ENCODE measurements around the gene TLR1.

The TLR1 gene, protein sequence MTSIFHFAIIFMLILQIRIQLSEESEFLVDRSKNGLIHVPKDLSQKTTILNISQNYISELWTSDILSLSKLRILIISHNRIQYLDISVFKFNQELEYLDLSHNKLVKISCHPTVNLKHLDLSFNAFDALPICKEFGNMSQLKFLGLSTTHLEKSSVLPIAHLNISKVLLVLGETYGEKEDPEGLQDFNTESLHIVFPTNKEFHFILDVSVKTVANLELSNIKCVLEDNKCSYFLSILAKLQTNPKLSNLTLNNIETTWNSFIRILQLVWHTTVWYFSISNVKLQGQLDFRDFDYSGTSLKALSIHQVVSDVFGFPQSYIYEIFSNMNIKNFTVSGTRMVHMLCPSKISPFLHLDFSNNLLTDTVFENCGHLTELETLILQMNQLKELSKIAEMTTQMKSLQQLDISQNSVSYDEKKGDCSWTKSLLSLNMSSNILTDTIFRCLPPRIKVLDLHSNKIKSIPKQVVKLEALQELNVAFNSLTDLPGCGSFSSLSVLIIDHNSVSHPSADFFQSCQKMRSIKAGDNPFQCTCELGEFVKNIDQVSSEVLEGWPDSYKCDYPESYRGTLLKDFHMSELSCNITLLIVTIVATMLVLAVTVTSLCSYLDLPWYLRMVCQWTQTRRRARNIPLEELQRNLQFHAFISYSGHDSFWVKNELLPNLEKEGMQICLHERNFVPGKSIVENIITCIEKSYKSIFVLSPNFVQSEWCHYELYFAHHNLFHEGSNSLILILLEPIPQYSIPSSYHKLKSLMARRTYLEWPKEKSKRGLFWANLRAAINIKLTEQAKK

DNA sequence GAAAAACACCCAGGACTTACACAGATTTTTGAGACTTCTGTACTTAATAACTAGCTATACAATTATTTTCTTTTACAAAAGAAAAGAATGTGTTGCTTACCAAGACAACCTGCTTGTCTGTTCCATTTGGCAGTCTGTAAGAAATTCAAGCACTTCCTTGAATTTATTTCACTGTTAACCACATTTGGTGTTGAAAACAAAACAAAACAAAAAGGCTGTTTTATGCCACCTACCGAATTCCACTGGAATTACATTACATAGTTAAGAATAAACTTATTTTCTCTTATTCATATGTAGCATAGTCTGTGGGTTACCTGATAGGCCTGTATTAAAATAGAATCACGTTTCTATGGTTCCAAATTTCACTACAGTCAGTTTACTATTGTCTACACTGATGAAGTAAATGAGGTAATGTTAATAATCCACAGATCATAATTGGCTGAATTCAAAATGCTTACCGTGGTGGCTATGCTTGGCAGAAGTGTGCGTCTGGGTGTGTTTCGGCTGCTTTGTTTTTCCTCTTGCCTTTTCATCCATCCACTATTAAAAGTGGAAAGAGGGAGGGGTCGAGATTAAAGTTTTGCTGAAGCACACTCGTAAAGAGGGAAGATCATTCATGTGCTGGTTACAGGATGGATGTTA is at the start of gene TLR1:
Gene TLR1 (minus strand): TSS at position 138 of the 642 bp plus-strand sequence. CDS start 5,960 bp downstream, outside the sequence.
- H3K4me3 ChIP-seq (ENCODE audit: low read depth, low read length) = no peak within 1 kb of the TSS

DNA sequence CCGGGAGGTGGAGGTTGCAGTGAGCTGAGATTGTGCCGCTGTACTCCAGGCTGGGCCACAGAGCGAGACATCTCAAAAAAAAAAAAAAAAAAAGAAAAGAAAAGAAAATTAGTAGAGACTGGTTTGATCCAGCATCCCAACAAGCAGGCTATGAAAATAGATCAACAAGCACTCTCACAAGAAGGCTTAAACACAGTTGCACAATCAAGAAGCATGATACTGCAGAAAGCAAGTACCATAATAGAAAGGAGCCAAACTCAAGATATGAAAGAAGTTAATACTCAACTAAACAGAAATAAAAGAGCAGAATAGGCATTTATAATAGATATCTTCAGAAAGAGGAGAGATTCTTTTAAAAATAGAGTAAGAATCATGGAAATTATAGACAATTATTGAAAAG is 41.4 kb upstream of the TLR1 start:
- no peak overlapping the region for H3K4me3 ChIP-seq (ENCODE audit: low read depth, low read length)

DNA sequence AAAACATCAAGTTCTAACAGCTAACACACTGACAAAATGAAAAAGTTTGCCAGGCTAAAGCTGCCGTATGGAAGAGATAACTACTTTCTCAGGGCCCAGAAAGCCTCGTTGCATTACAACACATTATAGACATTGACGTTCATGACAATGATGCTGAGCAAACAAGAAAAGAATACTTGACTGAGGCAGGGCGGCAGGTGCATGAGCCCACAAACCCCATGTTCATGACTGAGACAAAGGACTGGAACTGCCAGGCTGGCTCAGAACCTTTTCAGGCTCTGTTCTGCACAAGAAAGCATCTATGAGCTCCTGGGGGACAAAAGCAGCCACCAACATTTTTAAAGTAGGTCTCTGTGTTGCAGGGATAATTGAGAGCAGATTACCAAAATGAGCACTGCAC is 38.4 kb upstream of the TLR1 start:
- no peak overlapping the region for H3K4me3 ChIP-seq (ENCODE audit: low read depth, low read length)

DNA sequence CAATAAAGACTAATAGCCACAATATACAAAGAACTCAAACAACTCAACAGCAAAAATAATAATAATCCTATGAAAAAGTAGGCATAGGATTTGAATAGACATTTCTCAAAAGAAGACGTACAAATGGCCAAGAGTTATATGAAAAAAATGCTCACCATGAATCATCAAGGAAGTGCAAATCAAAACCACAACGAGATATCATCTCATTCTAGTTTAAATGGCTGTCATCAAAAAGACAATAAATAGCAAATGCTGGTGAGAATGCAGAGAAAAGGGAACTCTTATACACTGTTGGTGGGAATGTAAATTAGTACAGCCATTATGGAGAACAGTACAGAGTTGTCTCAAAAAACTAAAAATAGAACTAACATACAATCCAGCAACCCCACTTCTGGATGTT is 33.3 kb upstream of the TLR1 start:
- no peak overlapping the region for H3K4me3 ChIP-seq (ENCODE audit: low read depth, low read length)

DNA sequence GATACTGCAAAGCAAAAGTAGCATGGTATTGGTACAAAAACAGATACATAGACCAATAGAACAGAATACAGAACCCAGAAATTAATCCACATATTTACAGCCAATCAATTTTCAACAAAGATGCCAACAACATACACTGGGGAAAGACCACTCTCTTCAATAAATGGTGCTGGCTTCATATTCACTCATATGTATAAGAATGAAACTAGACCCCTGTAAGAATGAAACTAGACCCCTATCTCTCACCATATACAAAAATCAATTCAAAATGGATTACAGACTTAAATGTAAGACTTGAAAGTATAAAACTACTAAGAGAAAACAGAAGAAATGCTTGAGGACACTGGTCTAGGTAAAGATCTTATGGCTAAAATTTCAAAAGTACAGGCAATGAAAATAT is 32.7 kb upstream of the TLR1 start:
- H3K4me3 ChIP-seq (ENCODE audit: low read depth, low read length) = no peak overlapping the region

DNA sequence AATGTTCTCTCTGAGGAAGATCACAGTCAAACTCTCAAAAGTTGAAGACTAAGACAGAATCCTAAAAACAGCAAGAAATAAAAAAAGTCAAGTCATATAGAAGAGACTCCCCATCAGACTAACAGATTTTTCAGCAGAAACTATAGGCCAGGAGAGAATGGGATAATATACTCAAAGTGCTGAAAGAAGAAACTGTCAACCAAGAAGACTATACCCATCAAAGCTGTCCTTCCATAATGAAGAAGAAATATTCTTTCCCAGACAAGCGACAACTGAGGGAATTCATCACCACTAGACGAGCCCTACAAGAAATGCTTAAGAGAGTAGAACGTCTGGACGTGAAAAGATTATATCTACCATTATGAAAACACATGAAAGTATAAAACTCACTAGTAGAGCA is 30.0 kb upstream of the TLR1 start:
- no peak overlapping the region for H3K4me3 ChIP-seq (ENCODE audit: low read depth, low read length)

DNA sequence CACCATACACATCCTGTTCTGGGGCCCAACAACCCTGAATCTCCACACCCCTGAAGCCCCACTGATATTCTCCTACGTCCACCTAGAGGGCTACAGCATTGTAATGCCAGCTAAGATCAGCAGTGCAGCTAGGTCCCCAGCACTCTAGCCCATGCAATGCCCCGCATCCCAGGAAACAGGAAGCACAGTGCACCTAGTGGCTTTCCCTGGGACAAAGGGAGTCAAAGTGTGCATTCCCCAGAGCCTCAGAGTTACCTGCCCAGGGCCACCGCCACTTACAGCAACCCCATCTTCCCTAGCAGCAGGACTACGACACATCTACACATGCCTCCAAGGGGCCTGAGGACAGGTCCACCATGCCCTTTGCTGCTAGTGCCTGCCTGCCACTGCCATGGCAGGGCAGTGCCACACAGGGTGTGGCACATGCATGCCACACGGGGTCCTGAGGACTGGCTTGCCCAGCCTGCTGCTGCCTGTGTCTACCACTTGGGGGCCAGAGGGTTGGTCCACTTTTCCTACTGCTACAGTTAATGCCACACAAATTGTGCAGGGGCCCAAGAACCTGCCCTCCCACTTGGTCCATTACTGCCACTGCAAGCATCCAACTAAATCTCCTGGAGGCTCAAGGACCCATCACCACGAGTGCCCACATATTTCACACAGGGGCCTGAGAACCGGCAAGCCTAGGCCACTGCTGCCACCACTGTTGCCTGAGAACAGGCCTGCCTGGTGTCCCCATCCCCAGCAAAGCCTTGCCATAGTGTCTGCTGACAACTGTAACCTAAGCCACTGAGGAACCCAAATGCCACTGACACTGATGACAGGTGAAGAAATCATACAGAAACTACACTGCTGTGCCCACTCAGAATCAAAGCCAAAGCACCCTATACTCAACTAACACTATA is 28.3 kb upstream of the TLR1 start:
- no peak overlapping the region for H3K4me3 ChIP-seq (ENCODE audit: low read depth, low read length)

DNA sequence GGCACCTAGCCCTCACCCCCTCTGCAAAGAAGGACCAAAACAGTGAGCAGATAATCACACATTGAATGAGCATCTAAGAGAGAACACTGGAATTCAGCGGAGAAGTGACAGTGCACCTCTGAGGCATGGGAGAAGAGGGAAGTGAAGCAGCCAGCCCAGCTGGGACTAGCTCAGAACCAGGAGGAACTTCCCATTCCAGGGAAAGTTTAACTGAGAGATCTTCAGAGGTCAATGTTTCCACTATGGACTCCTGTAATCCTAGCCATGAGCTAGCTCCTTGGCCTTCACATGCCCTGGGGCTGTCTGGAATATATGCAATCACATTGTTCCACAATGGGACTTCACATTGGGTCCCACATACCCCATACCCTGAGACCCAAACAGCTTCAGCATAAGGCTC is 27.6 kb upstream of the TLR1 start:
- no peak overlapping the region for H3K4me3 ChIP-seq (ENCODE audit: low read depth, low read length)

DNA sequence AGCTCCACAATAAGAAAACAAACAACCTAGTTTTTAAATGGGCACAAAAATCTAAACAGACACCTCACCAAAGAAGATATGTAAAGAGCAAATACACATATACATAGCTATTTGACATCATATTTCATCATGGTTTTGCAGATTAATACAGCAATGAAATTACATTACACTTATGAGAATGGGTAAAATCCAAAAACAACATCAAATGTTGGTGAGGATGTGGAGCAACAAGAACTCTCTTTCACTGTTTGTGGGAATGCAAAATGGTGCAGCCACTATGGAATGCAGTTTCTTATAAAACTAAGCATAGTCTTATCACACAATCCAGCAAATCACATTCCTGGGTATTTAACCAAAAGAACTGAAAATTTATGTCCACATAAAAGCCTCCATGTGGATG is 27.1 kb upstream of the TLR1 start:
- H3K4me3 ChIP-seq (ENCODE audit: low read depth, low read length) = no peak overlapping the region

DNA sequence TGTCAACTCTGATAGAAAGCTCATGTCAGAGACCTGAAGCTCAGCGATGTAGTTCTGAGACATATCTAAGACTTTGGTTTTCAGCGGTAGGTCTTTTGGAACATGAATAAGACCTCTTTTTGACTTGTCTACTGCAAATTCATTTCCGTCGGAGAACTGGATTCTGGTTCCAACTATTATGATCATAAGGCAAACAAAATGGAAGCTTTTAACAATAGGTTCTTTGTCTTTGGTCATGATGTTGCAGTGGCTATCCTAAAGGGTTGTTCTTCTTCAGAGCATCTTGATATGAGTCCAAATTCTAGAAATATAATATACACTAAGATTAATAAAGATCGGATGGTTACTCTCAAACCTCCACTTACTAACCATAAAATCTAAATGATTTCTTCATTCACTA is 24.6 kb upstream of the TLR1 start:
- no peak overlapping the region for H3K4me3 ChIP-seq (ENCODE audit: low read depth, low read length)

DNA sequence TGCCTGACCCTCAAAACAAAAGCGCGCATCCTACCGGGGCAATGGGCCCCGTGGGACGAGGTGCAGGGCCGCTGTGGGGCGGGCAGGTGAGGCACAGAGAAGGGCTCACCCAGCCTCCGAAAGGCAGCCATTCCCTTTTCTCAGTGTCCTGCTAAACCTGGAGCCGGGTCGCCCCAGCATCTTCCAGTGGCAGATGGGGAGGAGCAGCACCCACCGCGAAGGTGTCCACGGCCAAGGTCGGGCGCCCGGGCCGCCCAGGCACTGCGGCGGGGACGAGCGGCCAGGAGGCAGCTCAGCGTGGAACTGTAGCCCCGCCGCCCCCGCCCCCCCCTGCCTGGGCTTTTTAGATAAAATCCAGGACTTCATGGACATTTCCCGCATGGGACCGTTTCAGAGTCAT is 19.2 kb upstream of the TLR1 start:
- no peak overlapping the region for H3K4me3 ChIP-seq (ENCODE audit: low read depth, low read length)

DNA sequence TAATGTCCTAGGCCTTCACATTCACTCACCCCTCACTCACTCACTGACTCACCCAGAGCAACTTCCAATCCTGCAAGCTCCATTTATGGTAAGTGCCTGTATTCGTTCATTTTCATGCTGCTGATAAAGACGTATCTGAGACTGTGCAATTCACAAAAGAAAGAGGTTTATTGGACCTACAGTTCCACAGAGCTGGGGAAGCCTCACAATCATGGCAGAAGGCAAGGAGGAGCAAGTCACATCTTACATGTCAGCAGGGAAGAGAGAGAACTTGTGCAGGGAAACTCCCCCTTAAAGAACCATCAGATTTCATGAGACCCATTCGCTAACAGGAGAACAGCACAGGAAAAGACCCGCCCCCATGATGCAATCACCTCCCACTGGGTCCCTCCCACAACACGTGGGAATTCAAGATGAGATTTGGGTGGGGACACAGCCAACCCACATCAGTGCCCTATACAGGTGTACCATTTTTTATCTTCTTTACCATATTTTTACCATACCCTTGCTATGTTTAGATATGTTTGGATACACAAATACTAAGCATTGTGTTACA is 18.2 kb upstream of the TLR1 start:
- no peak overlapping the region for H3K4me3 ChIP-seq (ENCODE audit: low read depth, low read length)

DNA sequence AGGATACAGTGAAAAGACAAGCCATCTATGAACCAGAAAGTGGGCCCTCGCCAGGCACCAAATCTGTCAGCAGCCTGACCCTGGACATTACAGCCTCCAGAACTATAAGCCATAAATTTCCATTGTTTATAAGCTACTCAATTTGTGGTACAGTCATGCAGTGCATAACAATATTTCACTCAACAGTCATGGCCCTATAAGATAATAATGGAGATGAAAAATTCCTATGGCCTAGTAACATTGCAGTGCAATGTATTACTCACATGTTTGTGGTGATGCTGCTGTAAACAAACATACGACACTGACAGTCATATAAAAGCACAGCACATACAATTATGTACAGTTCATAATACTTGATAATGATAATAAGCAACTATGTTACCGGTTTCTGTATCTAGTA is 17.1 kb upstream of the TLR1 start:
- no peak overlapping the region for H3K4me3 ChIP-seq (ENCODE audit: low read depth, low read length)

DNA sequence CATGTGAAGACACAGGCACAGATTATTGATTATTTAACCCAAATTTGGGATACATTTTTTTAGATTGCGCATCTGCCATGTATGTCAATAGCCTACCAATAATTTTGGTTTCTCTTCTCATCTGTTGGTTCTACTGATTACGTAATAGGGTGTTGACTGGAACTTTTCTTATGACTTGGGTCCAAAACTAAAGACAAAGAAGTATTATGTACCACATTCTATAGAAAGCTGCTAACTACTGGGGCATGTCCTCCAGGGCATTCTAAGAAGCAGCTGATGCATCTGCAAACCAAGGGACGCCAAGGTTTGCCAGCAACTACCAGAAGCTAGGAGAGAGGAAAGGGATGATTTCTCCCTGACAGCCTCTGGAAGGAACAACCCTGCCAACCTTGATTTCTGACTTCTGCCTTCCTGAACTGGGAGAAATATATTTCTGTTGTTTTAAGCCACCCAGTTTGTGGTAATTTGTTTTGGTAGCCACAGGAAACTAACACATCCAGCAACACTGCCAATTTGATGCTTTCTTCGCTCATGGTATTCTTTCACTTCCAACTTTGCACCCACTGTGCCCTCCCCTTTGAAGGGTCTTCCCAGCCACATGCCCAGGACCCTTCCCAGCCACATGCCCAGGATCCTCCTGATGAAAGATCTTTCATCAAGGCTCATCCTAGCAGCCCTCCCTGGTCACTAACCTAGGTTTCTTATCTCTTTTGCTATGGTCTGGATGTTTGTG is 15.9 kb upstream of the TLR1 start:
- no peak overlapping the region for H3K4me3 ChIP-seq (ENCODE audit: low read depth, low read length)

DNA sequence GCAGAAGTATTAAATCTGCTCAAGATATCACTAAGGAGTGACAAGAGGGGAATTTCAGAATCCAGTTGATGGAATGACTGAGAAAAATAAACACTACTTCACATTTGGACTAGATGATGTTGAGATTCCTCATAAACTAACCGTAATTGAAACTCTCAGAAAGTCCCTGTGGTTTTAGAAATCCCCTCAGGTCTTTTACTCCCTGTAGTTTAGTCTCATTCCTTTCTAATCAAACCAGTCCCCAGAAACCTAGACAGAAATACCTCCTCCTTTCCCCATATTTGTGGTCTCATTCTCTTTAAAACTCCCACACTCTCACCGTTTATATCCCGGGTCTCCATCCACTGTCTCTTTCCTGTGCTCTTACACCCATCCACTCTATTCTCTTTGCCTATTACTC is 15.0 kb upstream of the TLR1 start:
- no peak overlapping the region for H3K4me3 ChIP-seq (ENCODE audit: low read depth, low read length)

DNA sequence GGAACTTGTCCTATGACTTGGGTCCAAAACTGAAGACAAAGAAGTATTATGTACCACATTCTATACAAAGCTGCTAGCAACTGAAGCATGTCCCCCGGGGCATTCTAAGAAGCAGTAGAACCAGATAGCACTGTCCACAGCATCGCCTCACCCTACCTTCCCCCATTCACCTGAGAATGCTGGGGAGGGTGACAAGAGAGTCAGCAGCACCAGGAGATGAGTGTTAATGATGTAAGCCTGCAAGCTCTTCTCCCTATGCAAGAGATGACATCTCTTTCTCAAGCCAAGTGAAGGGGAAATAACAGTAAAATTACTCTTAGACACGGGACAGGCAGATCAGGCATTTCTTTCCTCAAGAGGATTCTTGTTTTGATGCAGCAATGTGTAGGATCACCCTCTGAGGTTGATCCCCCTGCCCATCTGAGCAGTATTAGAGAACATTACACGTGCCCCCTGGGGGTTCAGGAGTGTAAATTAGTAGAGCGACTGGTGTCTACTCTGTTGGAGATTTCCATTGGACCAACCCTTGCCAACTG is 13.9 kb upstream of the TLR1 start:
- H3K4me3 ChIP-seq (ENCODE audit: low read depth, low read length) = no peak overlapping the region

DNA sequence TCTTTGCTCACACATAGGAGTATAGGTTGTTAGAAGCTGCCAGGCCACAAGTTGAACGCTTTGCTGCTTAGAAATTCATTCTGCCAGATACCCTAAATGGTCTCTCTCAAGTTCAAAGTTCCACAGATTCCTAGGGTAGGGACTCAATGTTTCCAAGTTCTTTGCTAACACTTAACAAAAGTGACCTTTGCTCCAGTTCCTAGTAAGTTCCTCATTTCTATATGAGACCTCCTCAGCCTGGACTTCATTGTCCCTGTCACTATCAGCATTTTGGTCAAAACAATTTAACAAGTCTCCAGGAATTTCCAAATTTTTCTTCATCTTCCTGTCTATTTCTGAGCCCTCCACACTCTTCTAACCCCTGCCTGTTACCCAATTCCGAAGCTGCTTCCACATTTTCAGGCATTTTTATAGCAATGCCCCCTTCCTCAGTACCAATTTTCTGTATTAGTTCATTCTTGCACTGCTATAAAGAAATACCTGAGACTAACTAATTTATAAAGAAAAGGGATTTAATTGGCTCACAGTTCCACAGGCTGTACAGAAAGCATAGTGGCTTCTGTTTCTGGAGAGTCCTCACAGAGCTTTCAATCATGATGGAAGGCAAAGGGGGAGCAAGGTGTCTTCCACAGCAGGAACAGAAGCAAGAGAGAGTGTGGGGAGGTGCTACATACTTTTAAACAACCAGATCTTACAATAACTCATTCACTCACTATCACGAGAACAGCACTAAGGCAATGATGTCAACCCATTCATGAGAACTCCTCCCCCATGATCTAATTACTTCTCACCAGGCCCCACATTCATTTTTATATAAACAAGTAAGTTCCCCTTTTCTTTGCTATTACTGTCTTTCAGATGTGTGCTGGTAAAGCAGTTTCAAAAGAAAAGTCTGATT is 11.5 kb upstream of the TLR1 start:
- H3K4me3 ChIP-seq (ENCODE audit: low read depth, low read length) = no peak overlapping the region

DNA sequence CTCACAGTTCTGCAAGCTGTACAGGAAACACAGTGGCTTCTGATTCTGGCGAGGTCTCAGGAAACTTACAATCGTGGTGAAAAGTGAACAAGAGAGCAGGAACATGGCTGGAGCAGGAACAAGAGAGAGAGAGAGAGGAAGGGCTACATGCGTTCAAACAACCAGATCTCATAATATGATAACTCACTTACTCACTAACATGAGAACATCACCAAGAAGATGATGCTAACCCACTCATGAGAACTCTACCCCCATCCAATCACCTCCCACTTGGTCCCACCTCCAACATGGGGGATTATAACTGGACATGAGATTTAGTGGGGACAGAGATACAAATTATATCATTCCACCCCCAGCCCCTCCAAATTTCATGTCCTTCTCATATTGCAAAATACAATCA is 9.8 kb upstream of the TLR1 start:
- H3K4me3 ChIP-seq (ENCODE audit: low read depth, low read length) = no peak overlapping the region

DNA sequence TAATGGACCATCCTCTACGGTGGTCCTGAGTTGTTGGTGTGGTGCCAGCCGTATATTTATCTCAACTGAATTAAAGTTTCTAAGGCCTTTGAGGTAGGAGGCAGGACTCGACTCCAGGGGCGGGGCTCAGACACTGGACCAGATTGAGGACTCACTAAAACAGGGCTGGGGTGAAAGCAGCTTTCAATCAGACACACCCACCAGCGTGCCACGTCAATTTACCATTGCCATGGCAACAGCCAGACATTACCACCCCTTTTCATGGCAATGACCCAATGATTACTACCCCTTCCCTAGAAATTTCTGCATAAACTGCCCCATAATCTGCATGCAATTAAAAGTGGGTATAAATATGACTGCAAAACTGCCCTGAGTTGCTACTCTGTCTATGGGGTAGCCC is 6.7 kb upstream of the TLR1 start:
- no peak overlapping the region for H3K4me3 ChIP-seq (ENCODE audit: low read depth, low read length)
